GM21723 (cell line): ENCODE data around the gene PGM1.
"Not testable (repeated sequence)": the region's sequence is repeated elsewhere in the genome, so short reads cannot be mapped to it uniquely, and the experiment has no call there.

Experiments
- ATAC-seq: cut with Tn5 transposase; IDR thresholded peaks from one replicate; pipeline ENCODE4 v1.9.1; 2021; ENCODE audit warnings: mild to moderate bottlenecking, moderate library complexity; ENCODE audit not compliant: unreplicated experiment

PGM1 gene

GRCh38 chr1:63593303-63593885 lies at the start of gene PGM1:
PGM1 (plus strand) TSS chr1:63593411; CDS start chr1:63593489, 78 bp downstream.
- peak; percentile 80 for ATAC-seq

- no peak for ATAC-seq
These were observed 47.4 kb upstream of the PGM1 start for GRCh38 chr1:63545780-63546179.

DNA sequence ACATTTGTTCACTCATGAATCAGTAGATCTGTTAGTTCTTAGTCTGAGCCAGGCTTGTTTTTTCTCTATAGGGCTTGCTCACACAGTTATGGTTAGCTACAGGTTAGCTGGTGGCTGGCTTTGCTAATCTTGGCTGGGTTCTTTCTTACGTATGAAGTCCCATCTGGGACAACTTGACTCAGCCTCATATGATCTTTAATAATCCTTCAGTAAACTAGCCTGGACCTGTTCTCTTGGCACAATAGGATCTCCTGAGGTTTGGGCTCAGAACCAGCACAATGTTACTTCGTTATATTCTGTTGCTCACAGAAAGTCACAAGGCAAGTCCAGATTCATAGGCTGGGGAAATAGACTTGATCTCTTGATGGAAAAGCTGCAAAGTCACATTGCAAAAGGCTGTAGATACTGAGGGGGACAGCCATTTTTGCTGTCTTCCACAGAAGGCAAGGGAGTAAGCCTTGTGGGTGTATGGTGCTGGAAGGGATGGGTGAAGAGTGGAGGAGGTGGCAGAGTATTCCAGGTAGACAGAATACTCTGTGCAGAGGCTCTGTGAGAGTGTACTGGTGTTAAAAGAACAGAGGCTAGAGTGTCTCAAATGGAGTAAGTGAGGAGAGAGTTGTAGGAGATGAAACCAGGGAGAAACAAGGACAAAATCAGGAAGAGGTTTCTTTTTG lies 45.5 kb upstream of the PGM1 start:
- ATAC-seq, result no peak

- ATAC-seq, result no peak
These were observed 44.9 kb upstream of the PGM1 start for GRCh38 chr1:63548303-63548702.

GRCh38 chr1:63548877-63549276 lies 44.3 kb upstream of the PGM1 start:
- no peak for ATAC-seq

DNA sequence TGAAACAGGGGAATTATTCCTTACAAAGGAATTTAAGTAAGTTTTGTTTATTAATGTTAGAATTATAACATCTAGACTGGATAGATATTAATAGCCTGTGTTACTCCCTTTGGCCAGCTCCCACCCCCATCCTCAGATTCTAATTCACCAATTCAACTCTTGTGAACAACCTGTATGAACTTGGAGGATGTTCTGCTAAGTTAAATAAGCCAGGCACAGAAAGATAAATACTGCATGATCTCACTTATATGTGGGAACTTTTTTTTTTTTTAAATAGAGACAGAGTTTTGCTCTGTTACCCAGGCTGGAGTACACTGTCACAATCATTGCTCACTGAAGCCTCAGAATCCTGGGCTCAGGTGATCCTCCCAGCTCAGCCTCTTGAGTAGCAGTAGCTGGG lies 37.7 kb upstream of the PGM1 start:
- no peak for ATAC-seq

GRCh38 chr1:63557365-63557987 lies 35.7 kb upstream of the PGM1 start:
- peak; percentile 51 for ATAC-seq

- ATAC-seq, result no peak
These were observed 33.9 kb upstream of the PGM1 start for GRCh38 chr1:63559357-63559756.

DNA sequence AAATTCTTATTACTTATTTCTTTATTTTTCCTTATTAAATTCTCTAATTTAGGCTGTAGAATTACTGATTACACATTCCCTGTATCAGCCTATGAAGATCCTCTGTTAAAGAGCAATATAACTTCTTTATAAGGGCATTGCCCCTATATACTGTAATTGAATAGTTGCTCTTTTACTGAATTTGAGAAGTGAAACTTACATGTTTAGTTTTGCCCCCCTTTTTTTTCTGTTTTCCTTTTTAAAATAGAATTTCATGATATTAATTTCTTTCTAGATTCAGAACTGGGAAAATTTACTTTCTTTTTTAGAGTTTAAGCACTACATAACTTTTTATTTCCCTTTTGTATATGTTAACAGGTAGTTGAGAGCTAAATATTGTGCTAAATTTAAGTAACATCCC lies 29.5 kb upstream of the PGM1 start:
- ATAC-seq, result no peak

GRCh38 chr1:63569068-63569467 lies 24.1 kb upstream of the PGM1 start:
- ATAC-seq, result no peak

GRCh38 chr1:63569640-63570316 lies 23.4 kb upstream of the PGM1 start:
- no peak for ATAC-seq

DNA sequence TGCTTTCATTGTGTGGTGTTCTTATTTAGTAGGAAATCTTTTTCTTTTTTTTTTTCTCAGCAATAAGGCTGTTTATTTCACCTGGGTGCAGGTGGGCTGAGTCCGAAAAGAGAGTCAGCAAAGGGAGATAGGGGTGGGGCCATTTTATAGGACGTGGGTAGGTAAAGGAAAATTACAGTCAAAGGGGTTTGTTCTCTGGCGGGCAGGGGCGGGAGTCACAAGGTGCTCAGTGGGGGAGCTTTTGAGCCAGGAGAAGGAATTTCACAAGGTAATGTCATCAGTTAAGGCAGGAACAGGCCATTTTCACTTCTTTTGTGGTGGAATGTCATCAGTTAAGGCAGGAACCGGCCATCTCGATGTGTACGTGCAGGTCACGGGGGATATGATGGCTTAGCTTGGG lies 20.5 kb upstream of the PGM1 start:
- ATAC-seq, result not testable (repeated sequence)

DNA sequence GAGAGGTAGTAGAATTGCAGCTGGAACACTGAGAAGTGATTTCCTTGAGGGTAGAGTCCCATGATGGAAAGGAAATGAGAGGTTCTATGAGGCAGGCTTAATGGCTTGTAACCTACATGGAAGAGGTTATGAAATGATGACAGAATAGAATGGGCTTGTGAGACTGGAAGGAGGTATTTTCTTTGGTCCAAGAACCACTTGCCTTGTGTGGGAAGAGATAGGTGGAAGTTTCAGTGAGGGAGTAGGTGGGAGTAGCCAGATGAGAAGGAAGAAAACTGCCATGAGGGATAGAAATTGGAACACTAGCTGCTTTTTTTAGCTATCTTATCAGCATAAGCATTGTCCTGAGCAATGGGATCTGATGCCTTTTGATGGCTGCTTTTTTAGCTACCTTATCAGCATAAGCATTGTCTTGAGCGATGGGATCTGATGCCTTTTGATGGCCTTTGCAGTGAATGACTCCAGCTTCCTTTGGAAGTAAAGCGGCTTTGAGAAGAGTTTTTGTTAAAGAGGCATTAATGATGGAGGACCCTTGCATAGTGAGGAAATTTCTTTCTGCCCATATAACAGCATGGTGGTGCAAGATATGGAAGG lies 18.9 kb upstream of the PGM1 start:
- ATAC-seq, result not testable (repeated sequence)

DNA sequence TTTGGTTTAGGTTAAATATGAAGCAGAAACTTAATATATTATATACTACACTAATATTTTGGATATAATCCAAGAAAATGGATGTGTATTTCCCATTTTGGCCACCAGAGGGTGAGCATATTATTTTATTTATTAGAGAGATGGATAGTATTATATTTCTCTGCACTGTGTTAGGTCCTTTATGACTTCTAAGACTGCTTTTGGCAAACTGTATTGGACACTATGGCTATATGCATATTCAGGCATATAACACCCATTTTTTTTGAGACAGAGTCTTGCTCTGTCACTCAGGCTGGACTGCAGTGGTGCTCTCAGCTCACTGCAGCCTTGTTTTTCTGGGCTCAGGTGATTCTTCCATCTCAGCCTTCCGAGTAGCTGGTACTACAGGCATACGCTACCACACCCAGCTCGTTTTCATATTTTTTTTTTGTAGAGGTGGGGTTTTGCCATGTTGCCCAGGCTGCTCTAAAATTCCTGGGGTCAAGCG lies 17.8 kb upstream of the PGM1 start:
- peak; percentile 49 for ATAC-seq

DNA sequence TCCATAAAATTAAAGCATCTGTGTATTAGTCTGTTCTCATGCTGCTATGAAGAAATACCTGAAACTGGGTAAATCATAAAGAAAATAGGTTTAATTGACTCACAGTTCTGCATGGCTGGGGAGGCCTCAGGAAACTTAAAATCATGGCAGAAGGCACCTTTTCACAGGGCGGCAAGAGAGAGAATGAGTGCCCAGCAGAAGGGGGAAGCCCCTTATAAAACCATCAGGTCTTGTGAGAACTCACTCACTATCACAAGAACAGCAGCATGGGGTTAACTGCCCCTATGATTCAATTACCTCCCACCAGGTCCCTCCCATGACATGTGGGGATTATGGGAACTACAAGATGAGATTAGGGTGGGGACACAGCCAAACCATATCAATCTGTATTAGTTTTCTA lies 6.9 kb upstream of the PGM1 start:
- ATAC-seq, result not testable (repeated sequence)

- no peak for ATAC-seq
These were observed 3.0 kb upstream of the PGM1 start for GRCh38 chr1:63590166-63590560.

DNA sequence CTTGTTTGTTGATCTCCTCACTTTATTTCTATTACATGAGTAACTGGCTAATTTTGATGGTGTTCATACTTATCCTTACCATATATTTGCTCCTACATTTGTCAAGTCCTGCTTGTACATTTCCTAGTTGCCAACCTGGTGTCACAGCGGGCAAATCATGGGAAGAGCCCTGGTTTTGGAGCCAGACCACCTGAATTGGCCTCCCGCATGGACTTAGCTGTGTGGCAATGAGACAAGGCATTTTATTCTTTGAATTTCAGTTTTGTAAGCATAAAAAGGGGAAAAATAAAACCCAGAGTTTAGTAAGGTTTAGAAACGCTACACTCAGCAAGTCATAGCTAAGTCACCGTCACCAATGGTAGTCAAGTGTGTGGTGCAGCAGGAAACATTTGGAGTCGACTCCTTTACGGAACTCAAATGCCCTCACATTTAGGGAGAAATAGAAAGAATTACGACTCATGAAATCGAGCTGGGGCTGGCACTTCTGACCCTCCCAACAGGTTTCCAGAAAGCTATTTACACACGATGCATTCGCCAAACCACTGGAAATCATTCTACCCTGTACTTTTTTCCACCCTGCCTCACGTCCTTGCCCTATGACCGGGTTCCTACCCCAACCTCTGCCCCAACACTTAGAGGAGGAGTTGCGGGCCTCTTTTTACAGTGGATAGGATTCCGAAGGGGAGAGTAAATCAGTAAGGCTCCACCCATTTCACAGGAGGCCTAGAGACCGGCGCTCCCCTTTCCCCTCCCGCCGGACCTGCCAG lies 492 bp upstream of the PGM1 start:
- no peak for ATAC-seq

DNA sequence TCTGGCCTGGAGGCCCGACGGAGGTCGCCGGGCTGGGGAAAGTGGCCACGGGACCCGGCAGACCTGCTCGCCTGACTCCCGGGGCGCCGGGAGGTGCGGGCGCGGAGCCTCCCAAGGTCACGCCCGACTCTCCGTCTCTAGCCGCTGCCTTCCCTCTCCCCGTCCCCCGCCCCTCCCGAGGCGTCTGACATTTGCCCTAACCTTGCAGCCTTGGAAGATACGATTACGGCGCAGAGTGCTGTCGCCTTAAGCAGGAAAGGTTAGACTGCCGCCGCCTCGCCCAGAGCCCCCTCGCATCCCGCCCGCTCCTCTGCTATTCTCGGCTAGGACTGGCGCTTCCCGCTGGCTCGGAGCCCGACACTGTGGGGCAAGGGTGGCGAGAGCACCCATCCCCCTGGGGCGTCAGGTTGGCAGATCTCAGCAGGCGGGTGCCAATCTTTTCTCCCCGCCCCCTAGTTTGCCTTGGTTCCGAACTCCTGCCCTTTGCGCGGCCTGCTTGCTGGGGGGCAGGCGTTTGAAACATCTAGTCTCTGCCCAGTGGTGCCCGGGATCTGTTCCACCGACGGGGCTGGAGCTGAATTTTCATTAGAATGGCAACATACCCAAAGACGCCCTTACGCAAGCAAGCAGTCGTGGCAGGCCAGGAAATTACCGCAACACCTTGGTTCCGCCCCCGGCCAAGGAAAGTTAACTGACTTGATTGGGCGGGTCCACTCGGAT lies 835 bp downstream of the PGM1 start:
- peak; percentile 47 for ATAC-seq

GRCh38 chr1:63595435-63595834 lies 2.2 kb downstream of the PGM1 start:
- ATAC-seq, result no peak

DNA sequence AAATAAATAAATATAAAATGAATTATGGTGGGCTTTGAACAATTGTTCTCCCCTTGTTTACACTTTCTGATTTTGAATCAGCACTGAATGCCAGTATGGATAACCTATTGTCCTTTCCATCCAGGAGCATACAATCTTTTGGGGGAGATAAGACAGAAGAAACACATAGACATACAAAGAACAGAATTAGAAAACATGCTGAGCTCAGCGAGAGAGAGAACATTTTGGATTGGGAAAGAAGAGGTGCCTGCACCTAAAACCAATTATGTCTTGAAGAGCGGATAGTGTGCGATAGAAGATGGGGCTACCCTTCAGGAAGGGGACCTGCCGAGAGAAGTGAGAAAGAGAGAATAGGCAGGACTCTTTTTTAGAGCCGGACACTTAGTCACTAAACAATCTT lies 6.6 kb downstream of the PGM1 start:
- ATAC-seq, result no peak
